ENCODE data around the gene TBRG4.

TBRG4 gene

GRCh38 chr7:45143616-45144015 is 32.1 kb upstream of the TBRG4 start:
- no peak for DNase-seq (ENCODE audit: low spot score)

DNA sequence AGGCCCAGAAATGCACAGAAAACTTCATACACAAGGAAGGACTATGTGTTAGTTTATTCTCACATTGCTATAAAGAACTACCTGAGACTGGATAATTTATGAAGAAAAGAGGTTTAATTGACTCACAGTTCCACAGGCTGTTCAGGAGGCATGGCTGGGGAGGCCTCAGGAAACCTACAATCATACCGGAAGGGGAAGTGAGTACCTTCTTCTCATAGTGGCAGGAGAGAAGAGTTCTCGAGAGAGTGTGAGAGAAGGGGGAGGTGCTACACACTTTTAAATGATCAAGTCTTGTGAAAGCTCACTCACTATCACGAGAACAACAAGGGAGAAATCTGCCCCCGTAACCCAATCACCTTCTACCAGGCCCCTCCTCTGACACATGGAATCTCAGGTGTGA is 29.3 kb upstream of the TBRG4 start:
- no peak for DNase-seq (ENCODE audit: low spot score)

DNA sequence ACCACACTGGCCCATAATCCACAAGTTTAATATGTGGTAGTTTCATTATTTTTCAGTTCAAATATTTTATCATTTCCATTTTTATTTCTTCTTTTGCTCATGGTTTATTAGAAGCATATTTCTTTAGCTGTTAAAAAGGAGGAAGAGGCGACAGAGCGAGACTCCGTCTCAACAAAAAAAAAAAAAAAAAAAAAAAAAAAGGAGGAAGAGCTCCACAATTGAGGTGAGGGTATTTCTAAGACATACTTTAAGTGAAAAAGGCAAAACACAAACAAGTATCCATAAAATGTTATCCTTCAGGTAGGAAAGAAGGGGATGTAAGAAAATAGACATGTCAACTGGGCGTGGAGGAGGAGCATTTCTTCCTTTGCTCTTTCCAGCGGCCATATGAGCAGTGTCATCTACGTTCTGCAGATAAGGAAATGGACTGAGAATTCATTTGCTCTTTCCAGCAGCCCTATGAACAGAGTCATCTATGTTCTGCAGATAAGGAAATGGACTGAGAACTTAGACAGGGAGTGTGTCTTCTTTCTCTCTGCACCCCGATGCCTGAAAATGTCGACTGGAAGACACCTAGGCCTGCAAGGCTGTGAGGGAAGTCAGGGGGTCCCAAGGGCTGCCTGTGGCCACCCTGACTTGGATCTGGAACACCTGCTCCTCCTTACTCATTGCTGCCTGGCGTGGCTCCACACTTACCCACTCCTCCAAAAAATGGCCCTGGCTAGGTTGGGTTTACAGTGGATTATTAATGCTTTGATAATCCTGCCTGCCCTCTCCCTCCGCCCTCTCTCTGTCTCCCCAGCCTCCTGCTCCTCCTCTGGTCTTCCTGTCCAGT is 27.2 kb upstream of the TBRG4 start:
- no peak for DNase-seq (ENCODE audit: low spot score)

GRCh38 chr7:45136106-45137060 is 24.9 kb upstream of the TBRG4 start:
- peak; percentile 80 for DNase-seq (ENCODE audit: low spot score)

DNA sequence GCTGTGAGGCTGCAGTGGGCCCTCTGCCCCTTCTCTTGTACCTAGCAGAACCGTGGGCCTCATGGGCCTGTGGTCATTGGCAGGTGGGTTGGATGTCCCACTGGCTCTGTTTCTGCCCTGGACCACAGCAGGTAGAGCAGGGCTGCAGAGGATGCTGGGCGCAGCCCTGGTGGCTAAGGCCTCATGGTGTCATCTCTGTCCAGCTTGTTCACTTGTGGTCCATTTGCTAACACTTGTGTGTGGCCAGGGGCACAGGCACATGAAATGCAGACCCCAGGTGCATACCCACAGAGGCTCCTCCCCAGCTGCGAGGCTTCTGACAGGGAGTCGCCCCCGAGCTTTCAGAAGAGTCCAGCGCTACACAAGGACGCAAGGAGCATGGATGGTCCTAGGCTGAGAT is 22.4 kb upstream of the TBRG4 start:
- no peak for DNase-seq (ENCODE audit: low spot score)

- no peak for DNase-seq (ENCODE audit: low spot score)
These were observed 21.9 kb upstream of the TBRG4 start for GRCh38 chr7:45133352-45133751.

DNA sequence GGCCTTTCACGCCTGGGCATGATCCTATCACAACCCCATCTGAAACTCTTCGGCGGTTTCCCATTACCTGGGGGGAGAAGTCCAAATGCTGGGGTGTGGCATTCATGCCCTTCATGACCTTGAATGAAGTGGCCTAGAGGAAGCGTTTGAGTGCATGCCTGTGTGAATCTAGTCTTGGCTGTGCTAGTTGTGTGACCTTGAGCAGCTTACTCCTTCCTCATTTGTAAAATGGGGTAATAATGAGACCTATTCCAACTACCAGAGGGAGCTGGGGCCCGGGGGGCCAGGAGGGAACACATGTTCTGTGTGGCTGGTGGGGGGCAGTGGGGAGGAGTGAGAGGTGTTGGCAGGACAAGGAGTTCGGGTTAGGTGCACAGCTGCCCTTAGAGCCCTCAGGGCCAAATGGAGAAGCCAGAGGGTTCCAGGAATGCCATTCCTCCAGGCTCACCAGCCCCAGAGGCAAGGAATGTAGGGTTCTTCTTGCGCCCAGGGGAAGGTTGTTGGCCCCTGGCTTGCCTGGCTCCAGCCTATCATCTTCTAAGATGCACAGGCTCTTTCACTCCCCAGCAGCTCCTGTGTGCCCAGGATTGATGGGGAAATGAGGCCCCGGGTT is 21.3 kb upstream of the TBRG4 start:
- no peak for DNase-seq (ENCODE audit: low spot score)

- no peak for DNase-seq (ENCODE audit: low spot score)
These were observed 20.4 kb upstream of the TBRG4 start for GRCh38 chr7:45131891-45132290.

- DNase-seq (ENCODE audit: low spot score) = no peak
These were observed 19.4 kb upstream of the TBRG4 start for GRCh38 chr7:45130910-45131309.

- no peak for DNase-seq (ENCODE audit: low spot score)
These were observed 18.4 kb upstream of the TBRG4 start for GRCh38 chr7:45129906-45130305.

- no peak for DNase-seq (ENCODE audit: low spot score)
These were observed 17.8 kb upstream of the TBRG4 start for GRCh38 chr7:45129181-45129800.

GRCh38 chr7:45126920-45127319 is 15.4 kb upstream of the TBRG4 start:
- DNase-seq (ENCODE audit: low spot score) = no peak

- no peak for DNase-seq (ENCODE audit: low spot score)
These were observed 14.7 kb upstream of the TBRG4 start for GRCh38 chr7:45126201-45126600.

DNA sequence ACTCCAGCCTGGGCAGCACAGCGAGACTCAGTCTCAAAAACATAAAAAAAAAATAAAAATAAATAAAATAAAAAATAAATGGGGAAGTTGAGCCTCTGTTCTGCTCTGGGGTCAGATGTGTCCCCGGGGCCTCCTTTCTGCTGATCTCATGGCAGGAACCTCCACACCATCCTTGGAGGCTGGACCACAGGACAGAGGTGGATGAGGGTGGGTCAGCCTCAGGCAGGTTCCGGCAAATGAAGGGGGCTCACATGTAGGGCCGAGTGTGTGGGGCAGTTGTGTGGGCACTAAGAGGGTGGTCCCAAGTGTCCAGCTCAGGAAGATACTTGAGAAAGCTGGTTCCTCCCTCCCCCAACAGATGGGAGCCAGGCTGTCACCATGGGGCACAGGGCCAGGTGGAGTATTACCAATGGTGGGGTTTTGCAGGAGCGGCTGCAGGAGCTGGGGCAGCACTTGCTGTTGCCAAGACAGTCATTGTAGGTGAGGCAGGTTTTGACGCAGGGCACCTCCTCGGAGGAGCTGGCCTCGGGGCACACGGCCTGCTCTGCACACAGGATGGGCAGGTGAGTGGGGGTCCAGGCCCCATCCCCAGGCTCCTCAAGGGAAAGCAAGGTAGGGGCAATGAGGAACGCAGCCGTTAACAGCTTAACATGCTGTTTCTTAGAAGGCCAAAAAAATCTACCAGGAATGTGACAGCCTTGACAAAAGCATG is 13.9 kb upstream of the TBRG4 start:
- no peak for DNase-seq (ENCODE audit: low spot score)

DNA sequence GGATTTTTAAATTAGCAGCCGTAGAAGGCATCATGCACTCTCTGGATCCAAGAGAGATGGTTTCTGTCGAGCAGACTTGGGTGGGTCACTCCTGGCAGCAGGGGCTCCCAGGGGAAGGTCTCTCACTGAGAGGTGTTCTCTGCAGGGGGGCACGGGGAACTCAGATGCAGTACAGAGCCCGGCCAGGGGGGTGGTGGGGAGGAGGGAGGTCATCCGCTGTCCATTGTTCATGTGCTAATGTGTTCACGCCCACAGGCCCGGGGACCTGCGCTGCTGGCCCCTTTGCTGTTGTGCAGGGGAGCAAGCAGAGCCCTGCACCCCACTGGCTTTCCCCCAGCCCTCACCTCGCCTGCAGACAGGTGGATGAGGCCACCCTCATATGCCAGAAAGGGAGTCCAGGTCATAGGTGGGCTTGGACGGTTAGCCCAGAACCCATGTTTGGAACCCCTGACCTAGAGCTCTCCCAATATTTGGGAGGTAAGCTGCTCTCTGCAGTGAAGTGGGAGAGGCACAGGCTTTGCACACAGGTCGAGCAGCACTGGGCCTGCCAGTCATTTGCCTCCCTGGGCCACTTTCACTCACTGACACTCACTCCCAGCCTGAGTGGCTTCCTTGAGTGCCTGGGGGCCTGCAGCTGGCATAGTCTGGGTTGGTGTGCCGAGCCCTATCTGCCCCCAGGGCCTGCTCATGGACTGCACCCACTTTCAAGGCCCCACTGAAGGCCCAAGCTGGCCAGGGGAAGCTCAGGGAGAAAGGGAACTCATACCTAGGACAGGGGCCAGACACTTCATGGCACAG is 12.6 kb upstream of the TBRG4 start:
- no peak for DNase-seq (ENCODE audit: low spot score)

GRCh38 chr7:45122975-45123860 is 11.7 kb upstream of the TBRG4 start:
- no peak for DNase-seq (ENCODE audit: low spot score)

DNA sequence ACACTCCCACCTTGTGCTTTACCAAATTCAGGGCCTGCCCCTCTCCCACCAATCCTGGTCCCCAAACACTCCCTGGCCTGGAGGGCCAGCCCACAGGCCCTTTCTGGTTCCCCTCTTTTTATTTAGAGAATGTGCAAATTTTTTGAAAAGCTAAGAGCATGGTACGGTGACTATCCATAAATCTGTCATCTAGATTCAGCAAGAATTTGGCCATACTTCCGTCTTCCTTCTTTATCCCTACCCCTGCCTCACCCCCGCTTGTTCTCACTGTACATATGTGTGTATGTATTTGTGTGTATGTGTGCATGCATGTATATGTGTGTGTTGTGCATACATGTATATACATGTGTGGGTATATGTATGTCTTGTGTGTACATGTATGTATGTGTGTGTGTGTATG is 8.1 kb upstream of the TBRG4 start:
- DNase-seq (ENCODE audit: low spot score) = no peak

GRCh38 chr7:45118889-45119331 is 7.4 kb upstream of the TBRG4 start:
- no peak for DNase-seq (ENCODE audit: low spot score)

DNA sequence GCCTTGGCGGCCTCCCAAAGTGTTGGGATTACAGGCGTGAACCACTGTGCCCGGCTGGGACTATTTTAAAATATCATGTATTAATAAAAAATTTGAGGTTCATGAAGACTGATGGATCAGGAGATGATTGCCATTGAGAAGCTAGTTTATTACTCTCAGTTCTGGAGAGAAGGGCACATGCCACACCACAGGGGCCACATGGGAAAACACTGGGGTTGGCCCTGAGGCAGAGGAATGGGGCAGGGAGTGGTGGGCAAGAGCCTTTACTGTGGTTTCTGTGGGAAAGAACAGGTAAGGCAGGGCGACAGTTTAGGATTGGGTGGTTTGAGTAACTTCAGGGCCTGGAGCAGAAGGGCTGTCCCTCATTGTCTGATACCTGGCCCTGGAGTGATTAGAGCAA is 6.8 kb upstream of the TBRG4 start:
- no peak for DNase-seq (ENCODE audit: low spot score)

GRCh38 chr7:45117582-45117981 is 6.1 kb upstream of the TBRG4 start:
- no peak for DNase-seq (ENCODE audit: low spot score)
